Jurkat, Clone E6-1 (cell line): Measurements from ENCODE around the gene HOXB5.

Experiments
- DNase-seq: peaks from one replicate; pipeline ENCODE4 v3.0.0-alpha.2; 2011; ENCODE audit warnings: low read depth, low spot score
- H3K4me3 ChIP-seq: 2 replicates; pipeline ENCODE4 v1.5.1; 2011; ENCODE audit warnings: mild to moderate bottlenecking, low read length, control low read depth, moderate library complexity

HOXB5 gene

GRCh38 chr17:48545022-48545375 lies 48.6 kb downstream of the HOXB5 start, which contains the start of gene HOXB2:
Gene HOXB2 (minus strand): TSS chr17:48545109. CDS start chr17:48544911, 198 bp downstream.
- H3K4me3 ChIP-seq = no peak within 1 kb of the TSS
- no peak for DNase-seq

- H3K4me3 ChIP-seq = no peak overlapping the region
- DNase-seq = no peak
These were observed 49.1 kb downstream of the HOXB5 start for GRCh38 chr17:48544349-48545021.

- no peak for DNase-seq
- peak overlapping the region; percentile 51 for H3K4me3 ChIP-seq
These were observed 49.7 kb downstream of the HOXB5 start for GRCh38 chr17:48543854-48544348.

- peak overlapping the region; percentile 51 for H3K4me3 ChIP-seq
- DNase-seq = no peak
These were observed 50.3 kb downstream of the HOXB5 start for GRCh38 chr17:48543107-48543853.

GRCh38 chr17:48542698-48543106 lies 50.9 kb downstream of the HOXB5 start:
- H3K4me3 ChIP-seq = peak overlapping the region; percentile 51
- no peak for DNase-seq

- DNase-seq = no peak
- no peak overlapping the region for H3K4me3 ChIP-seq
These were observed 51.4 kb downstream of the HOXB5 start for GRCh38 chr17:48542114-48542656.

- no peak for DNase-seq
- no peak overlapping the region for H3K4me3 ChIP-seq
These were observed 51.9 kb downstream of the HOXB5 start for GRCh38 chr17:48541577-48542113.
